AG10803 (cell line): Measurements from ENCODE around the gene PMVK.

Source experiments
- DNase-seq: peaks from one replicate; pipeline ENCODE4 v3.0.0; 2010; ENCODE audit warnings: low read depth
- H3K4me3 ChIP-seq: 2 replicates; pipeline ENCODE4 v1.5.1; 2011; ENCODE audit warnings: mild to moderate bottlenecking, low read length, control low read depth
- CTCF ChIP-seq: conservative IDR thresholded peaks from 2 replicates; pipeline ENCODE4 v1.5.1; 2011; ENCODE audit warnings: mild to moderate bottlenecking, low read length, control low read depth, inconsistent platforms

PMVK gene

DNA sequence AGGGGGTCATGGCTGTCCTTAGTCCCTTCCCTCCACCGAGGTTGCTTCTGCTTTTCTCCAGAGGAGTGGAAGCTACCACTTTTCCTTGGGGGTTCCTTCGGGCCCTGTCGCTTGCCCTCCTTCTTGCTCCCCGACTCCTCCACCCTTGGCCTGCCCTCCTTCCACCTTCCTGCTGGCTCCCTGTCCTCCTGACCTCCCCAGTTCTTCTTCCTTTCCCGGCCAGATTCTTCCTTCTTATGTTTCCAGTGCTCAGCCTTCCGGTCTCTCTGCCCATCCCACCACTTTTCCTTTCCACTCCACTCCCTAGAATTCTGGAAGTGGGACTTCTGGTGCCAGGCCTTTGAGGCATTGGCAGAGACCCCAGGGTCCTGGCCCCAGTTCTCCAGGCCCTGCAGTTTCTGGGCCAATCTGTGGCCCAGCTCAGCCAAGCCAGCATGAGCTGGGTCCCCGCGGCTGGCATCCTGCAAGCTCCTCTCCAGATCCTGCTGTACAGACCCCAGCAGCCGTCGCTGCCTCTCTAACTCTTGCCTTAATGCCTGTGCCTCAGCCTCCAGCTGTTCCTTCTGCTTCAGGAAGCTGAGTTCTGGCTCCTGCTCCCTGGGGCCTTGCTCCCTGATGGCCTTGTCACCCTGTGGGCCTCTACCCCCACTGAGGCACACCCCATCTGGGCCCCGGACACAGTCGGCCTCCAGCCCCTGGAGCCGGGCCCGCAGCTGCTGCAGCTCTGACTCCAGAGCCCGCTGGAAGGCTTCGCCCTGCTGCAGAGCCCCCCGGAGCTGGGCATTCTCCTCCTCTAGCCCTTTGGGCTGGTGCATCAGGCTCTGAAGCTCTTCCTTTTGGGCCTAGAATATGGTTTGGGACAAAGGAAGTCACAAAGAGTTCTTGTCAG is 9.7 kb upstream of the PMVK start:
- no peak for TF ChIP-seq CTCF
- no peak for DNase-seq
- H3K4me3 ChIP-seq = no peak overlapping the region

GRCh38 chr1:154945160-154945961 is 8.8 kb upstream of the PMVK start:
- no peak for TF ChIP-seq CTCF
- no peak overlapping the region for H3K4me3 ChIP-seq
- DNase-seq = no peak

DNA sequence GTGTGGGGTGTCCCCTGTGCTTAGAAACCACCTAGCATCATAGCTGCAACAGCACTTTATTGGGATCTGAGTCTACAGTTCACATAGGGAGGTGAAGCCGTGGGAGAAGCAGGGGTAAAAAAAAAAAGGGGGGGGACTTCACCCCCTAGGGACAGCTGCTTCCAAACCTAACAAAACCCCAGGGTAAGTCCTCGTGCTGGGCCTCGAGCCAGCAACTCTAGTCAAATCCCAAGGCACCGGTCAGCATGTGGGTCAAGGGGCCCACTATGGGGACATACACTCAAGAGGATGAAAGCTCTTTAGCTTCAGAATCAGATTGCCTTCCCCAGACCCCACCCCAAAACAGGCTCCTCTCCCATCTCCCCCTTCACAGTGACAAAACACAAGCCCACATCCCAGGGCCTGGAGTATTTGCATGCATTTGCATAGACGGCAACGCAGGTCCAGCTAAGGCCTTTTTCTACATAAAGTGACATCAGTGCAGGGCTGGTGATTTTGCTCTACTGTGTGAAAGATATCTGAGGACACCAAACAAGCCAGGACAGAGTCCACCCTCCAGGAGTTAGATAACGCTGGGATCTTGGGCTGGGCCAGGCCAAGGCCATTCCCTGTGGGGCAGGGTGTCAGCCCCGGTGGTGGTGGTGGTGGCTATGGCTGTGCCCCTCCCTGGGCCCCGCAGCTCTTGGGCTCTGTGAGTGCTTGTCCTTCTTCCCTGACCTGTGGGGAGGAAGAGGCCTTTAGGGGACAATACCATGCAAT is 8.1 kb upstream of the PMVK start:
- H3K4me3 ChIP-seq = no peak overlapping the region
- no peak for TF ChIP-seq CTCF
- no peak for DNase-seq

DNA sequence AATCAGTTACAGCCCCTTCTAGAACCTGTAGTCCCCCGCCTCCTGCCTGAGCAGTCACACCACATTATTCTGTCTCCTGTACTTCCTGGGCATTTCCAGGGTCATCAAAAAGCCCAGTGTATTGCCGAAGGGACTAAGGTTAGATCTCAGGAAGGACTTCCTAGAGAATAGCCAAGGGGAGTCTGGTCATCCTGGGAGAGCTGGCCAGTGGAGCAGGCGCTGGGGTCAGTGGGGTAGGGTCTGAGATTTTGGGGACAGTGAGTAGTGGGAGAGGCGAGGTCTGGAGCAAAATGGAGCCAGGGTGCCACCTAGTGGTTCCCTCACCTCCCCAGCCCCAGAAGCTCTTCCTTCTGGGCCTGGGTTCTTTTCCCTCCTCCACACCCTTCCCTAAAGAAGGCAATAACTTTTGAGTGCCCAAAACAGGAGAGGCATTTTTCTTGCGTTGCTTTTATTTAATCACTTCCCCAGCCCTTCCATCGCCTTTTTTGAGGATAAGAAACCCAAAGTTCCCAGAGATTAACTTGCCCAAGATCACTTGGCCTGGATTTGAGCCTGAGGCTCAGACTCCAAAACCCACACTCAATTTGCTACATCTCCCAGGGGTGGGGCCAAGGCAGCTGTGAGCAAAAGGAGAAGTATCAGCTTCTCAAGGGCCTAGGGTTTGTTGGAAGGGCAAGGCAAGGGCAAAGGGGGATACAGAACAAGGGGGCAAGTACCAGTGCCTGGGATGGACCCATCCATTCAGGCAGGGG is 7.3 kb upstream of the PMVK start:
- peak; percentile 18 for DNase-seq
- TF ChIP-seq CTCF = peak; percentile 78
- no peak overlapping the region for H3K4me3 ChIP-seq

DNA sequence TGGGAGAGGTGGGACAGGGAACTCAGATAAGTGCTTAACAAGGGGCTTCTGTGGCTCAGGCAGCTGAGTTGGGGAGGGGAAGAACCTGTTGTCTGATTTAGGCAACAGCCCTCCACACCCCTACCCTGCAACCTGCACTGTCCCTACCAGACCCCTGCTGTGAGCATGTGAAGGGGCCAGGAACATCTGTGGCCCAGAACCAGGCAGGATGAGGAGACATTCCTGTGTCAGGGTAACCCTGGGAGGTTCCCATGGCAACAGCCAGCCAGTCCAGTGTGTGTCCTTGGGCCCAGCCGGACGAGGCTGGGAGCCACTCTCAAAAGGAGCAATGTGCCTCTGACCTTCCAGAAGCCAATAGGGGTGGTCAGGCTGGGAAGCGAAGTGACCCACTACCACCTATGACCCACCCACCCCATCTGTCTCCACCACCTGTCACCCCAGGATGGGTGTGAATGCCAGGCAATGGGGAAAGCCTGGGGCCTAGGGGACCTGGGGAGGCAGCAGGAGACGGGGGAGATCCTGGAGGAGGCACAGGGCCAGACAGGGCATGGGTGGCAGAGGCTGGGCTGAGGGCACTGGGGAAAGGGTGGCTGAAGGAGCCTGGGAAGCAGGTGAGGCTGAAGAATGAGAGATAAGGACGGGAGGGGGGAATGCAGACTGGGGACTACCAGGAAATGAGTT is 5.0 kb upstream of the PMVK start:
- no peak for TF ChIP-seq CTCF
- peak; percentile 44 for DNase-seq
- H3K4me3 ChIP-seq = no peak overlapping the region

DNA sequence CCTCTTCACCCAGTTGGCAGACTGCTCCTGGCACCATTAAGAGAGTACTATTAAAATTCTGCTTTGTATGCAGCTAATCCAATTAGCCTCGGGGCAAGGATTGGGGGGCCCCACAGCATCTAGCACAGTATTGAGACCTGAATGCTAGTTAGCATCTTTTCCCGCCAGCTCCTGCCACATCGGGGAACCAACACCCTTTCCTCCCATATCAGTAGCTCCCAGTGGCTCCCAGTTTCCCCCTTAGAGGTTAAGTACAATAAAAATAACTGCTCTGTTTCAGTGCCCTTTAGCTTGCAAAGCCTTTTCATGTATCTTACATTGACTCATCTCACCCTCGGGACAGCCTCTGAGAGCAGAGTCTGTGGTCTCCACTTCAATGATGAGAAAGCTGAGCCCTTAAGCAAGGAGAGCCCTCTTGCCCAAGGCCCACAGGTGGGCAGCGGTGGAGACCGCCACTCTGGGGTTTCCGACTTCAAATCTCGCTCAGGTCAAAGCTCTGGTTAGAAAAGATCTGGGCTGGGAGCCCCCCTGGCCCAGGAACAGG is 4.2 kb upstream of the PMVK start:
- DNase-seq = no peak
- H3K4me3 ChIP-seq = no peak overlapping the region
- no peak for TF ChIP-seq CTCF
